Measurements from ENCODE around the gene CST3.
A peak's percentile ranks its signal among the peaks of the same experiment; 100 is the strongest.
"Not testable (repeated sequence)": the region's sequence is repeated elsewhere in the genome, so short reads cannot be mapped to it uniquely, and the experiment has no call there.

Gene CST3

DNA sequence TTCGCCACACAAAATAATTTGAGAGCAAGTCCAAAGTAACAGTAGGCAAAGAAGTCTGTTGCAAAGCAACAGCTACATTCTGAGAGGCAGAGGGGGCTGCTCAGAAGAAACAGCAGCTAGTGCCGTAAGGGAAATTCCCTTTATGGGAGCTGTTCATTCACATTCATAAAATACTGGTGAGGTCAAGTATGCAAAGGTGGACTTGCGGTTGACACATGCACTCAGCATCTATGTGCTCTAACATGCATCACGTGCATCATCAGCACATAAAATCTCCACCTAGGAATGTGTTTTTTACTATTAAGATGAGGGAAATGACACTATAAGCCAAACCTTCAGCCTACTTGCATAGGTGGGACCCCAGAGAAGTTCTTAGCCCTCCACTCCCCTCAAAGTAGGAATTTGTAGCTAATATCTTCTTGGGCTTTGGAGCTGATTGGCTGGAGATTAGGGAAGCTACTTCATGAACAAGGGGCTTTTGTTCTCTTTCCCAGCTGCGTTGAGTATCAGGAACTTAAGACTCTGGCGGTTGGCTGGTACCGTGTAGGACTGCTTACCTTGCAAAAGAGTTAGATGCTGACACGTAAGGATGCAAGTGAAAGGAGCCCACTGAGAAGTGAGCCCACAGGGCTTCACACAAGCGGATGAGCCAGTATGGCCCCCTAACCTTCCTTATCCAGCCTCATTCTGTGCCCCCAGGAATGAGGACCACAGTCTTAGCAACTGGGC, 12.4 kb downstream of the CST3 start:
- DNase-seq = no peak

DNA sequence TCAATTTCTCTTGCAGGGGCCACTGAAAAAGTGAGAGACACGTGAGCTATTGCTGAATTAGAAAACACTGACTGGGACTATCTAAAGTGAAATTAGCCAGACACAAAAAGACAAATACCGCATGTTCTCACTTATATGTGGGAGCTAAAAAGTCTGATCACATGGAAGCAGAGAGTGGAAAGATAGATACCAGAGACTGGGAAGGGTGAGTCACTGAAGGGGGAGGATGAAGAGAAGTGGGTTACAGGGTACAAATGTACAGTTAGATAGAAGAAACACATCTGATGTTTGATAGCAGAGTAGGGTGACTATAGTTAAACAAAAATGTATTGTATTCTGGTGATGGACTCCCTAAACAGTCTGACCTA, 13.4 kb downstream of the CST3 start:
- no peak for DNase-seq

DNA sequence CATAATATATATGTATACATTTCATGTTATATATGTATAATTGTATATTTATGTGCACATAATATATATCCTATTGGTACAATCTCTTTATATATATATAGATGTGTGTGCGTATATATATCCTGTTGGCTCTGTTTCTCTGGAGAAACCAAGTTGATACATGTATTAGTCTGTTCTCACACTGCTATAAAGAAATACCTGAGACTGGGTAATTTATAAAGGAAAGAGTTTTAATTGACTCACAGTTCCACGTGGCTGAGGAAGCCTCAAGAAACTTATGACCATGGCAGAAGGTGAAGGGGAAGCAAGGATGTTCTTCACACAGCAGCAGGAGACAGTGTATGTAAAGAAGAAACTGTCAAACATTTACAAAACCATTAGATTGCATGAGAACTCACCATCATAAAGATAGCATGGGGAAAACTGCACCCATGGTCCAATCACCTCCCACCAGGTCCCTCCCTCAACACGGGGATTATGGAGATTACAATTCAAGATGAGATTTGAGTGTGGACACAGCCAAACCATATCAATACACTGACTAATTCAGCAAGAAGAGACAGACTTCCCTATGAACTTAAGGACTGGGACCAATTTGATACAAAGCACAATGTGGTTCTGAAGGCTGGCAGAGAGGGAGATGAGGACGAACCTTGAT, 14.0 kb downstream of the CST3 start:
- DNase-seq = no peak

DNA sequence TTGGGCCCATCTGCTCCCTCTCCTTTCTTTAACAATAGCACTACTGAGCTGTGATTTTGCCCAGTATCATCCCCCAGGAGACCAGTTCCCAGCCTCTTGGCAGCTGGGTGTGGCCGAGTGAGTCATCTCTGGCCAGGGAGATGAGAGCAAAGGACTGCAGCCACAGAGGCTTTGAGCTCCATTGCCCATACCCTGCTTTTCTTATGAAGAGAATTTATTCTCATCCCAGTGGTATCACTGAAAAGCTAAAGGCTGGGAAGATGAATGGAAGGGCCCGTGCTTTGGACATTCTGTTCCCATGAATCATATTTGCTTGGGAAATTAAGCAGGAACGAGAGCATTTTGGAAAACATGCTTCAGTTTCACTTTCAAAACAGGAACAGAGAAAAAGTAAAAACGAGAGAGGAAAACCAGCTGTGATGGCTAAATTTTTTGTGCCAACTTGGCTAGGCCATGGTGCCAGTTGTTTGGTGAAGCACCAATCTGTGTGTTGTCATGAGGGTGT, 14.9 kb downstream of the CST3 start:
- no peak for DNase-seq

DNA sequence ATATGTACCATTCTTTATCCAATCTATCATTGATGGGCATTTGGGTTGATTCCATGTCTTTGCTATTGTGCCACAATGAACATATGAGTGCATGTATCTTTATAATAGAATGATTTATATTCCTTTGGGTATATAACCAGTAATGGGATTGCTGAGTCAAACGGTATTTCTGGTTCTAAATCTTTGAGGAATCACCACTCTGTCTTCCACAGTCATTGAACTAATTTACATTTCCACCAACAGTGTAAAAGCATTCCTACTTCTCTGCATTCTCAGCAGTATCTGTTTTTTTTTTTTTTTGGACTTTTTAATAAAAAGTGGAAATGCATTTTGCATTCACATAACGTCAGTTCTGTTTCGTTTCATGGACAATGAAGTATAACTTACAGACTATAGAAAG, 15.4 kb downstream of the CST3 start:
- not testable (repeated sequence) for DNase-seq

DNA sequence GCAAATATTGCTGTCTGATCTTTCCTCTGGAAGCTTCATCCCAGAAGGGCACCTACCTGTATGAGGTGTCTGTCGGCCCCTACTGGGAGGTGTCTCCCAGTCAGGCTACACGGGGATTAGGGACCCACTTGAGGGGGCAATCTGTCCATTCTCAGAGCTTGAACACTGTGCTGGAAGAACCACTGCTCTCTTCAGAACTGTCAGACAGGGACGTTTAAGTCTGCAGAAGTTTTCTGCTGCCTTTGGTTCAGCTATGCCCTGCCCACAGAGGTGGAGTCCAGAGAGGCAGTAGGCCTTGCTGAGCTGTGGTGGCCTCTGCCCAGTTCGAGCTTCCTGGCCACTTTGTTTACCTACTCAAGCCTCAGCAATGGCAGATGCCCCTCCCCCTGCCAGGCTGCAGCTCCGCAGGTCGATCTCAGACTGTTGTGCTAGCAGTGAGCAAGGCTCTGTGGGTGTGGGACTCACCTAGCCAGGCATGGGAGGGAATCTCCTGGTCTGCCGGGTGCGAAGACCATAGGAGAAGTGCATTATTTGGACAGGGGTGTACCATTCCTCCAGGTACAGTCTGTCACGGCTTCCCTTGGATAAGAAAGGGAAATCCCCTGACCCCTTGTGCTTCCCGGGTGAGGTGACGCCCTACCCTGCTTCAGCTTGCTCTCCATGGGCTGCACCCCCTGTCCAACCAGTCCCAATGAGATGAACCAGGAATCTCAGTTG, 16.9 kb downstream of the CST3 start:
- DNase-seq = not testable (repeated sequence)

DNA sequence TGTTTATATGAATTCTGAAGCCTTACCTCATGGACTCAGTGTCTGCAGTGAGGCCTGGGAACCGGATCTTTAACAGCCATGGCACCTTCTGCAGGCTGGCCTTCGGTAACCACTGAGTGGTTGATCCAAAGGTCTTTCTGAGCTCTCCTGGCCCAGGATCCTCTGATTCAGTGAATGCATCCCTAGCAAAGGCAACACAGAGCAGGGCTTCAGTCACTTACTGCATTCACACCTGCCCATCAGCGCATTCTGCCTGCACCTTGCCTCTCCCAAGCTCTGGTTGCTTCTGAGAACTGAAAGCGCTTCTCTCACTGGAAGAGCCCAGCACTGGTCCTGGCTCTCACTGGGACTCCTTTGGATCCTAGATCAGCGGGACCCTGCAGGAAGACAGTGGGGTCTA, 23.6 kb downstream of the CST3 start:
- DNase-seq = no peak

DNA sequence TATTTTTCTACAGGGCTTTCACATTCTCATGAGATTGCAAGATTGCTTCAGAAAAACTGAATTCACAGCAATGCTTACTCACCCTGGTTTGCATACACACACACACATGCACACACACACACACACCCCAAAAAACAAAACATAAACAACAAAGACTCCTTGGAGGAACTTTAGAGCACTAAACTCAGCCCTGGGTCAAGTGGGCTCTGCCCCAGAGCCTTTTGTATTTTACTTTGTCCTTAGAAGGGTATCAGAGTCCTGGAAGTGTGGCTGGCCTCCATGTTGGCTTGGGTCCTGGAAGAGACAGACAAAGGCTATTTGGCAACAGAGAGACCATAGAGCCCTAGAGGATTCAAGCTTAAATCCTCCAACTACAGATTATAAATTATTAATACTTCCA, 24.1 kb downstream of the CST3 start:
- DNase-seq = no peak

DNA sequence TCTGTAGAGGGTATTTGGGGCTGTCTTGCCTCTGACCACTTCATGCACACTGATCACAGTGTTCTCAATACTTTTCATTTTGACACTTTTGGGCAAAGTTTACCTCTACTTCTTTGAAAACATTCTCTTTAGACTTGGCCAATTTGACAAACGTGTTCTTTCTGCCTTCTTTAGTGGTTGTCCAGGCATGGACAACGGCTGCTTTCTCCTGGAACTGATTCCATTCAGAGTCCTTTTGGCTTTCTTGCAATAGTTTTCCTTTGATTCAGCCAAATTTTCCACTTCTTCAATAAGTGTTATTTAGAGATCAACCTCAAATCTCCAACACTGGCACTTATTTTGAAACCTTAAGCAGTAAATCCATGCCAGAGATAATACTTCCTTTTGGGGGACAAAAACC, 25.4 kb downstream of the CST3 start:
- DNase-seq = no peak

DNA sequence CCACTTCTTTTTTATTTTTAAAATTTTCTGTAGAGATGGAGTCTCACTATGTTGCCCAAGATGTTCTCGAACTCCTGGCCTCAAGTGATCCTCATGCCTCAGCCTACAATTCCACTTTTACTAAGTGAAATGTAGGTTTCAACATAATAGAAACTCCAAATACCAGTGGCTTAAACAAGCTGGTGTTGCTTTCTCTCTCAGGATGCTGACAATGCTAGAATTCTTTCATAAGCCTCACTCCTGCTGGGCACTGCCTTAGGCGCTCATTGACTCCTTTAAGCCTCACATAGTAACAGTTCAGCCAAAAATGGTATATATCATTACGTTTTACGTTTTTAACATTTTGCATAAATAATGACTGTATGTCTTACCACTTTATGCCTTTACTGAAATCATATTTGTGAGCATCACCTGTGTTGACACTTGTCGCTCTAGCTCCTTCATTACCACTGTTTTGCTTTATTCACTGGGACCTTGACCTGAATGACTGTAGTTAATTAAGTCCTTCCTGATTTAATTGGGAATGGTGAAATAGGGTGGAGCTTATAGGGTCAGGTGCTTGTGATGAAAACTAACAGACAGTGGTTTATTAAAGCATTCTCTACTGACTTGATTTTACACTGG, 28.2 kb downstream of the CST3 start:
- no peak for DNase-seq

DNA sequence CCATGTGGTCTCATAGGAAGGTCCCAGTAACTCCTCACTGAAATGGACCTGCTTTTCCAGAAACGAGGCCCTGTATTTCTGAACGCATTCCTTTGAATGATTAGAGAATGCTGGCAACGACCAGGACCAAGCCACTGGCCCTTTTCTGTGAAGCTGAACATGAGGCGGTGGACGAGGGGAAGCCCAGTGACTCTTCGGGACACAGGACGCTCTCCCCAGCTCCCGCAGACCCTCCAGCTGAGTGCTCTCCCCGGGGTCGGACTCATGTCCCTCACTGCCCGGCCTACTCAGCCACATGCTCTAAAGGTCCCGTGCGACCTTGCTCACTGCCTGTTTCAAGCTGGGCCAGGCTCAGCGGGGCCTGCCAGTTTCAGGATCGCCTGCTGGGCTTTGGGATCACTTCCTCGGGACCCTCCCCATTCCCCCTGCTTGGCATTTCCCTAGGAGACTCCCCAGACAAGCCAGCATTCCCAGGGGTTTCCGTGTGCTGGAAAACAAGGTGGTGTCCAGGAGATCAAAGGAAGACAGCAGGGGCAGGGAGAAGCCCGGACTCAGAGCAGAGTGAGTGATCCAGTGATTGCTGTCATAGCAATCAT, 29.4 kb downstream of the CST3 start:
- no peak for DNase-seq

DNA sequence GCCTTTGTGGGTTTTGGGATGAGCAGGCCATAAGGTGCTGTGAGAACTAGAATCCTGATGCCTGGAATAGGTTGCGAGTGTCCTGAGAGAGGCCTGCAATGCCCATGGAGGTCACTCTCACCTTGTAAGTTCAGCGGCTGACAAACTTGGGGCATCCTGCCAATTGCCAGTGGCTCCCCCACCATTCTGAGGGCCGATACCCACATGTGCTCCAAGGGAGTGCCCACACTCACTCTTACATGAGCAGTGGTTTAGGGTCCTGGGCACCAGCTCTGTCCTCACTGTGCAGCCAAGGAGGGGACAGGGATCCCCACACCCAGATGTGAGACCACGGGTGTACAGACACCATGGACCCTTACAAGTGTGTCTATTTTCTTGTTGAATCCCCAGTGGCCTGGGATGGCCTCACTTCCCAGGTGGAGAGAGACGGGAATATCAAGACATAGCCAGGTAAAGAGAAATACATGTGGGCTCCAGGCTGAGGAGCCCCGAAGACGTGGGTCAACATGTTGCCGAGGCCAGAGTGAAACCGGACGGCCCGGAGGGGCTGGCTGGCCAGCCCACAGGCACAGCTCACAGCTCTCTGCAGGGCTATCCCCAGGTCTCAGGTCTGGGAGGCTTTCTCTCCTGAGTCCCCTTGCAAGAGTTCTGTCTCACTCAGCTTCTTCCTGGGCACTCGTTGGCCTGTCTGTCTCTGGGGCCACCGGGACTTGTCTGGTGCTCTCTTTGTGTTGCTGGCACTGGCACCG, 30.1 kb downstream of the CST3 start:
- DNase-seq = no peak

DNA sequence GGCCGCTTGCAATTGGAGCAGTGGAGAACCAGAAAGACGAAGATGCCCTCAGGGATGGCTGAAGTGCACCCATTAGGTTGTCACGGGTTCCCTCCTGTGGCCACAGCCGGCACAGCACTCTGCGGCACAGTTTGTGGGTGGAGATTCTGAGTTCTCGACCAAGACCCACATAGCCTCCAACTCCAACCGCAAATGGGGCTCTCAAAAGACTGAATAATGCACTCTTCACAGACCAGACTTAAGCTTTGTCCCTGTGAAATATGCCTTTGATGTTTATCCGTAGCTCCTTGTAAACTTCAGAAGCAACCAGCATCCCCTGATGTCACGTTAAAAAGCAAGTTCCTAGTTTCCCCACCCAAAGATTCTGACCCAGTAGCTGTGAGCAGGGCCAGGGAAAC, 31.1 kb downstream of the CST3 start:
- peak; percentile 66 for DNase-seq

DNA sequence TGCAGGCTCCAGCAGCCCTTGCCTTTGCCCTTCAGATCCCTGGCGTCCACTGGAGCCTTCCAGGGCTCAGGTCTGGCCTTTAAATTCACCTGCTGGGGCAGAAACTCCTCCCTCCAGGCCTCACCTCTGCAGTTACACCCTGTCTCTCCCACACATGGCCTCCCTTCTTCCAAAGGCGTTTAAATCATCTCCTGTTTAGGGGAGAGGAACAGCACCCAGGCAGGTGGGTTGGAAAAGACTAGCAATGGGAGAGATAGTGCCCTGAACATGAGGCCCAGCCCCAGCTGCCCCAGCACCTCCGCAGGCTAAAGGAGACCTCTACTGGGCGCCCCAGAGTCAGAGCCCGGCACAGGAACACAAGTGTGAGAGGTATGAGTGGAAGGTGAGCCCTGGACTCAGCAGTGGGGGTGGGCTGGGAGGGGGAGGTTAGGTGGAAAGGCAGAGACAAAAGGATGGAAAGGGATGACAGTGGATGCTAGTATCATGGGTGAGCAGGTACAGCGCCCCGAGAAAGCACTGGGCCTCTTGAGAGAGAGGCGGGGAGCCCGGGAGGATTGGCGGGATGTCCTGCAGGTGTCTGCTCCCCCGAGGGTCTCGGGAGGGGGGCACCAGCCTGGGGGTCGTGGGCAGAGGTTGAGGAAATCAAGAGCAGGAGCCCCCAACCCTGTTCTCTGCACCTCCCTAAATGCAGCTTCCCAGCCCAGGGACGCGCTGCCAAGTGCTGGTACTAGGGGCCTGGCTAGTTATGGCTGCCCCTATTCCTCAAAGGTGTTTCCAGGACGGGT, 31.7 kb downstream of the CST3 start, which contains the start of gene CST9:
Gene CST9 (minus strand): TSS at position 51 of the 785 bp plus-strand sequence. CDS start 53 bp downstream, outside the sequence.
- DNase-seq = no peak

DNA sequence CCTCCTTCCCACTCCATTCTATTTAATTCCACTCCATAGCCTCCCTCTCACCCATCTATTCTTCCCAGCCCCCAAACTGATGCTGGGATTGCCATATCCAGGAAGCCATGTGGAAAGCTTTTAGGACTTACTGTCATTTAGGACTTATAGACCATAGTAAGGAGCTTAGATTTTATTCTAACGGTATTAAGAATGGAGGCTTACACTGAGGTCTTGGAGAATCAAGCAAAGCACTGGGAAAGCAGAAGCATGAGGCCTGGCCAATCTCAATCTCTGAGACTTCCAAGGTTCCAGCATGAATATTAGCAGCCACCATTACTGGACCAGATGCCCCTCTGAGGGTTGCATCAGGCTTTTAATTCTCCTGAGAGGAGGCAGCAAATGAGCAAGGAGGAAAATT, 33.4 kb downstream of the CST3 start:
- no peak for DNase-seq

DNA sequence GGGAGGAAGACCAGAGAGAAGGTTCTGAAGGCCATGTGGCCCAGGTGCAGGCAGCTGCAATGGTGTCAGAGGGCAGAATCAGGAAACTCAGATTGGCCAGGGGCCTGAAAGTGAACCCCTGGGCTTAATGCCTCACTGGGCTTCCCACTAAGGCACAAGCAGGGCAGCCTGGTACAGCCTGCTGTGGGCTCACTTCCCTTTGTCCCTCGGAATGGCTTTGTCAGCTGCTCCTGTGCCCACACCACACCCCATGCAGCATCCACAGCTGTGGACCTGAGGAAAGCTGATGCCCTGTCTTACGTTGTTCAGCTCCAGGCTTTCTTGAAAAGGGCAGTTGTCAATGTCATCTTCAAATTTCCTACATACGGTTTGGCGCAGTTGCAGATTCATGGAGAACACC, 34.4 kb downstream of the CST3 start:
- DNase-seq = no peak

DNA sequence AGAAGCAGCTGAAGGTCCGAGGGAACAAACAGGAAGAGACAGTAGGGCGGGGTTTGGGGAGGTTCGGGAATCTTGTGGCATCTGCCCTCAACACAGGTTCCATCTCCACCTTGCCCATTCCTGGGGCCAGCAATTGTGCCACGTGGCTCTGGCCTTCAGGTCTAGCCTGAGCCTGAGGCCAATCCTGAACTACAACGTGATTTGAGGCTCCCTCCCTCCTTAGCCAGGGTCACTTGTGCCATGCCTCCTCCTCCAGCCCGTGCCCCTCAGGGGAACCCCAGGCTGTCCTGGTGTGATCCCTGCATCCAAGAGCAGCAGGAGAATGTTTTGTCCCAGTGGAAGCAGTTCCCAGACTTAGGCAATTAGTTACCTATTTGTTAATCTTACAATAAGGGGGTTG, 35.1 kb downstream of the CST3 start:
- no peak for DNase-seq

DNA sequence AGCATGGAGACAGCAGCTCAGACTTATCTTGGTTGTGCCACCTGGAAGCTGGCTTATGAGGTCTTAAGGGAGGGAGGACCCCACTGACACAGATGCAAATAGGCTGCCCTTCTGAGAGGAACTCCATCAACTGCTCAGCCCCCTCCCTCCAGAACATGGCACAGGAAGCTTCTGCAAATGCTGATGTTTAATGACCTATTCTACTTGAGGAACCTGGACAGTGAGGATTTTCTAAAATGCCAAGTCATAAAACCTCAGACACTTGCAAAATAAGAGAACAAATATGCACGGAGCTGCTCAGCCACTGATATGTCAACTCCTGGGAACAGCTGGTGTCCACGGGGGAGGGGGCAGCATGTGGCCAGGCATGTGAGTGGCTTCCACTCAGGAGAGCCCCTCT, 35.5 kb downstream of the CST3 start:
- no peak for DNase-seq

DNA sequence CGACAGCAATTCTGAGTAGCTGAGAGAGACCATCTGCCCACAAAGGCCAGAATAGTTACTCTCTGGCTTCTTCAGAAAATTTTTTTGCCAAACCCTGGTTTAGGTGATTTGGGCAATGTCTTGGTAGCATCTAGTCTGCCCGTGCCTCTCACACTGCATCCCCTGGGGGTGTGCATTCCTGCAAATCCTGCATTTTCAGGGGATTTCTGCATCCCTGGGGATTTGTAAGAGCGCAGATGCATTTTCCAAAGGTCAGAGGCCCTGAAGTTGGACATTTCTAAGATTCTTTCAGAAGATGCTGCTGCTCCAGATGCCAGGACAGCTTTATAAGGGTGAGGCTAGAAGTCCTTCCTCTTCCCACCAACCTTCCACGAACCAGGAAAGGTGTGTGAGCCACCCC, 36.0 kb downstream of the CST3 start:
- no peak for DNase-seq

DNA sequence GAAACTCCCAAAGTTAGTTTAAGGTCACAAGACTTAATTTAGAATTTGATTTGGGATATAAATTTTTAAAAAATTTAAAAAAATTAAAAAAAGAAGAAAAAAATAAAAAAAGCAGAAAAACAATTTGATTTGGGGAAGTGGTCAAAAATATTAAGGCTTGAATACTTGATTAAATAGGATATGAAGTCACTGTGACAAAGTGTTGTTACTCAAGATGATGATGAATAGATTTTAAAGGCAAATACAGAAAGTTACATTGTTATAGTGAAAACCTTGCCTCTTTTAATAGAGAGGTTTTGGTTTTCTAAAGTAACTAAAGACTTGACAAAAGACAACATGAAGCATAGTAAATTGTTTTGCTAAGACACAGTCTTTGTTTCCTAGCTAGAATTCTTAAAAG, 39.3 kb downstream of the CST3 start:
- DNase-seq = no peak

DNA sequence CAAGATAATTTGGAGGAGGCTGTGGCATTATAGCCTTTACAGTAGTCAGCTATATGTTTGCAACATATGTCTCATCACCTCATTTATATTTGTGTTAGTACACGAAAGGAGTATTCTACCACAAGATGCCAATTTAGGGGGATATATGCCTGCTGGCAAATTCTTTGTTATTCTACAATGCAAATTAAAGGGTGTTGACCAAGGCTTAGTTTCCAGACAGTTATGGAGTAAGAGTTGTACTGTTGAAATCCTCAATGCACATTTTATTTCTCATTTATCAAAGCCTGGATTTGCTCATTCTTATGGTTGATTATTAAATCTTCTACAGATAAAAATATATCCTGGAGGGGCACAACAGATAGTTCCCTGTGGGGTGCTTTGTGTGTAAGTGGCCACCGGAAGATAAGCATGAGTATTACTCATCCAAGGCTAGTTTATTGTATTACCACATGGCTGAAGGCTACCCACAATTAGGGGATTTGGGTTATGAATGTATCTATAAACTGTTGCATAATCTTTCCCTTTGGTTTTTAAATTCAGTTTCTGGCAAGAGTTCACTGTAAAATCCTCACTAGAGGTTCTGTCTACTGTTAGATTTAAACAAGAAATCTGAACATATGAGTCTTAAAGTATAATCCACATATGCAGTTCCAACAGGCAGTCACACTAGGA, 41.0 kb downstream of the CST3 start:
- no peak for DNase-seq
